Fibroblast of mammary gland (primary cell): Measurements from ENCODE around the gene MAPK11.

ENCODE experiments used
- DNase-seq: peaks from one replicate; pipeline ENCODE4 v3.0.0-alpha.2; 2010; ENCODE audit warnings: low read depth
- H3K4me3 ChIP-seq: 2 replicates; pipeline ENCODE4 v1.5.1; 2011; ENCODE audit warnings: low read depth, mild to moderate bottlenecking, low read length, moderate library complexity; ENCODE audit not compliant: control insufficient read depth
- CTCF ChIP-seq: conservative IDR thresholded peaks from 2 replicates; pipeline ENCODE4 v1.5.1; 2011; ENCODE audit warnings: low read depth, low read length, inconsistent platforms; ENCODE audit not compliant: control insufficient read depth, insufficient read depth

The MAPK11 gene

GRCh38 chr22:50294319-50294656 is 24.1 kb upstream of the MAPK11 start:
- no peak for TF ChIP-seq CTCF
- H3K4me3 ChIP-seq = no peak overlapping the region
- DNase-seq = no peak

GRCh38 chr22:50293441-50294318 is 23.5 kb upstream of the MAPK11 start:
- TF ChIP-seq CTCF = no peak
- peak; percentile 37 for DNase-seq
- H3K4me3 ChIP-seq = no peak overlapping the region

- no peak overlapping the region for H3K4me3 ChIP-seq
- TF ChIP-seq CTCF = no peak
- DNase-seq = no peak
Measured at GRCh38 chr22:50292643-50293440, 22.7 kb upstream of the MAPK11 start.

GRCh38 chr22:50289942-50290630 is 19.9 kb upstream of the MAPK11 start:
- no peak for DNase-seq
- no peak for TF ChIP-seq CTCF
- H3K4me3 ChIP-seq = no peak overlapping the region

GRCh38 chr22:50289151-50289941 is 19.2 kb upstream of the MAPK11 start:
- no peak for TF ChIP-seq CTCF
- DNase-seq = no peak
- no peak overlapping the region for H3K4me3 ChIP-seq

GRCh38 chr22:50287731-50288130 is 17.6 kb upstream of the MAPK11 start:
- H3K4me3 ChIP-seq = no peak overlapping the region
- DNase-seq = no peak
- no peak for TF ChIP-seq CTCF
